Measurements from ENCODE around the gene RPS18. TPM values are rescaled to one million over a fixed set of nuclear protein-coding genes. Genes with fewer than 3 reads are reported as not detected.

RPS18 gene
- total and polyA plus RNA-seq, 2 of the 13 experiments (the other 11 are each of a cell fraction or from before 2014, with no cell fraction given): 3,896 to 5,806 TPM

GRCh38 chr6:33272275-33273128 is 627 bp downstream of the RPS18 start (continued):
- TF ChIP-seq, protein P1, sequence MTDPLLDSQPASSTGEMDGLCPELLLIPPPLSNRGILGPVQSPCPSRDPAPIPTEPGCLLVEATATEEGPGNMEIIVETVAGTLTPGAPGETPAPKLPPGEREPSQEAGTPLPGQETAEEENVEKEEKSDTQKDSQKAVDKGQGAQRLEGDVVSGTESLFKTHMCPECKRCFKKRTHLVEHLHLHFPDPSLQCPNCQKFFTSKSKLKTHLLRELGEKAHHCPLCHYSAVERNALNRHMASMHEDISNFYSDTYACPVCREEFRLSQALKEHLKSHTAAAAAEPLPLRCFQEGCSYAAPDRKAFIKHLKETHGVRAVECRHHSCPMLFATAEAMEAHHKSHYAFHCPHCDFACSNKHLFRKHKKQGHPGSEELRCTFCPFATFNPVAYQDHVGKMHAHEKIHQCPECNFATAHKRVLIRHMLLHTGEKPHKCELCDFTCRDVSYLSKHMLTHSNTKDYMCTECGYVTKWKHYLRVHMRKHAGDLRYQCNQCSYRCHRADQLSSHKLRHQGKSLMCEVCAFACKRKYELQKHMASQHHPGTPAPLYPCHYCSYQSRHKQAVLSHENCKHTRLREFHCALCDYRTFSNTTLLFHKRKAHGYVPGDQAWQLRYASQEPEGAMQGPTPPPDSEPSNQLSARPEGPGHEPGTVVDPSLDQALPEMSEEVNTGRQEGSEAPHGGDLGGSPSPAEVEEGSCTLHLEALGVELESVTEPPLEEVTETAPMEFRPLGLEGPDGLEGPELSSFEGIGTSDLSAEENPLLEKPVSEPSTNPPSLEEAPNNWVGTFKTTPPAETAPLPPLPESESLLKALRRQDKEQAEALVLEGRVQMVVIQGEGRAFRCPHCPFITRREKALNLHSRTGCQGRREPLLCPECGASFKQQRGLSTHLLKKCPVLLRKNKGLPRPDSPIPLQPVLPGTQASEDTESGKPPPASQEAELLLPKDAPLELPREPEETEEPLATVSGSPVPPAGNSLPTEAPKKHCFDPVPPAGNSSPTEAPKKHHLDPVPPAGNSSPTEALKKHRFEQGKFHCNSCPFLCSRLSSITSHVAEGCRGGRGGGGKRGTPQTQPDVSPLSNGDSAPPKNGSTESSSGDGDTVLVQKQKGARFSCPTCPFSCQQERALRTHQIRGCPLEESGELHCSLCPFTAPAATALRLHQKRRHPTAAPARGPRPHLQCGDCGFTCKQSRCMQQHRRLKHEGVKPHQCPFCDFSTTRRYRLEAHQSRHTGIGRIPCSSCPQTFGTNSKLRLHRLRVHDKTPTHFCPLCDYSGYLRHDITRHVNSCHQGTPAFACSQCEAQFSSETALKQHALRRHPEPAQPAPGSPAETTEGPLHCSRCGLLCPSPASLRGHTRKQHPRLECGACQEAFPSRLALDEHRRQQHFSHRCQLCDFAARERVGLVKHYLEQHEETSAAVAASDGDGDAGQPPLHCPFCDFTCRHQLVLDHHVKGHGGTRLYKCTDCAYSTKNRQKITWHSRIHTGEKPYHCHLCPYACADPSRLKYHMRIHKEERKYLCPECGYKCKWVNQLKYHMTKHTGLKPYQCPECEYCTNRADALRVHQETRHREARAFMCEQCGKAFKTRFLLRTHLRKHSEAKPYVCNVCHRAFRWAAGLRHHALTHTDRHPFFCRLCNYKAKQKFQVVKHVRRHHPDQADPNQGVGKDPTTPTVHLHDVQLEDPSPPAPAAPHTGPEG (CRISPR knock-in tag; IDR thresholded peaks at IDR 0.05): 0 out of 2 replicates have a peak, but pooled peaks have one; percentile 6
- TF ChIP-seq ZFYVE20 (CRISPR knock-in tag; IDR thresholded peaks at IDR 0.05; ENCODE audit: borderline replicate concordance, low read depth) (no peak), ARHGAP35 (CRISPR knock-in tag; IDR thresholded peaks at IDR 0.05; ENCODE audit: borderline replicate concordance) (0 out of 2 replicates have a peak, but pooled peaks have one; percentile 2), GZF1 (CRISPR knock-in tag; IDR thresholded peaks at IDR 0.05) (no peak), MIER2 (CRISPR knock-in tag; IDR thresholded peaks at IDR 0.05) (no peak), ZNF17 (CRISPR knock-in tag; IDR thresholded peaks at IDR 0.05) (no peak), ZNF337 (CRISPR knock-in tag; IDR thresholded peaks at IDR 0.05; ENCODE audit: borderline replicate concordance, low read depth) (peak; percentile 17; the same call in 1 of the 2 replicates), AGO2 (optimal IDR thresholded peaks at IDR 0.05; ENCODE audit: low read depth, low read length) (no peak), ZNF30 (CRISPR knock-in tag; IDR thresholded peaks at IDR 0.05) (no peak), CREB1 (IDR thresholded peaks at IDR 0.05) (no peak), CREB1 (CRISPR knock-in tag; IDR thresholded peaks at IDR 0.05) (no peak), IRF2 (CRISPR knock-in tag; IDR thresholded peaks at IDR 0.05) (no peak), GABPB1 (CRISPR knock-in tag; IDR thresholded peaks at IDR 0.05) (no peak), ZIK1 (CRISPR knock-in tag; IDR thresholded peaks at IDR 0.05; ENCODE audit: borderline replicate concordance, low read depth) (peak; percentile 45; the same call in 1 of the 2 replicates), SIN3A (IDR thresholded peaks at IDR 0.05; ENCODE audit: borderline replicate concordance, low read depth, low read length) (no peak), NFIB (CRISPR knock-in tag; IDR thresholded peaks at IDR 0.05; ENCODE audit: borderline replicate concordance) (no peak), RARA (CRISPR knock-in tag; IDR thresholded peaks at IDR 0.05) (no peak; the same call in 1 of the 2 replicates)
- TF ChIP-seq, protein P2, sequence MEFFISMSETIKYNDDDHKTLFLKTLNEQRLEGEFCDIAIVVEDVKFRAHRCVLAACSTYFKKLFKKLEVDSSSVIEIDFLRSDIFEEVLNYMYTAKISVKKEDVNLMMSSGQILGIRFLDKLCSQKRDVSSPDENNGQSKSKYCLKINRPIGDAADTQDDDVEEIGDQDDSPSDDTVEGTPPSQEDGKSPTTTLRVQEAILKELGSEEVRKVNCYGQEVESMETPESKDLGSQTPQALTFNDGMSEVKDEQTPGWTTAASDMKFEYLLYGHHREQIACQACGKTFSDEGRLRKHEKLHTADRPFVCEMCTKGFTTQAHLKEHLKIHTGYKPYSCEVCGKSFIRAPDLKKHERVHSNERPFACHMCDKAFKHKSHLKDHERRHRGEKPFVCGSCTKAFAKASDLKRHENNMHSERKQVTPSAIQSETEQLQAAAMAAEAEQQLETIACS (CRISPR knock-in tag; IDR thresholded peaks at IDR 0.05): 0 out of 2 replicates have a peak, but pooled peaks have one; percentile 33
- TF ChIP-seq, protein P3, sequence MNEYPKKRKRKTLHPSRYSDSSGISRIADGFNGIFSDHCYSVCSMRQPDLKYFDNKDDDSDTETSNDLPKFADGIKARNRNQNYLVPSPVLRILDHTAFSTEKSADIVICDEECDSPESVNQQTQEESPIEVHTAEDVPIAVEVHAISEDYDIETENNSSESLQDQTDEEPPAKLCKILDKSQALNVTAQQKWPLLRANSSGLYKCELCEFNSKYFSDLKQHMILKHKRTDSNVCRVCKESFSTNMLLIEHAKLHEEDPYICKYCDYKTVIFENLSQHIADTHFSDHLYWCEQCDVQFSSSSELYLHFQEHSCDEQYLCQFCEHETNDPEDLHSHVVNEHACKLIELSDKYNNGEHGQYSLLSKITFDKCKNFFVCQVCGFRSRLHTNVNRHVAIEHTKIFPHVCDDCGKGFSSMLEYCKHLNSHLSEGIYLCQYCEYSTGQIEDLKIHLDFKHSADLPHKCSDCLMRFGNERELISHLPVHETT (CRISPR knock-in tag; conservative IDR thresholded peaks at IDR 0.05): no peak
- TF ChIP-seq, protein P4, sequence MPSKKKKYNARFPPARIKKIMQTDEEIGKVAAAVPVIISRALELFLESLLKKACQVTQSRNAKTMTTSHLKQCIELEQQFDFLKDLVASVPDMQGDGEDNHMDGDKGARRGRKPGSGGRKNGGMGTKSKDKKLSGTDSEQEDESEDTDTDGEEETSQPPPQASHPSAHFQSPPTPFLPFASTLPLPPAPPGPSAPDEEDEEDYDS (CRISPR knock-in tag; IDR thresholded peaks at IDR 0.05): no peak

Data from HepG2 (cell line).